GM12892 (cell line): ENCODE results near the gene GALT.

ENCODE experiments used
- POLR2A ChIP-seq: IDR thresholded peaks from 2 replicates; pipeline ENCODE4 v1.6.1; 2011; ENCODE audit warnings: low read depth, low read length, control low read depth
- POLR2AphosphoS5 ChIP-seq: IDR thresholded peaks from 2 replicates; pipeline ENCODE4 v1.6.1; 2011; ENCODE audit warnings: low read depth, low read length, control low read depth
- TAF1 ChIP-seq: IDR thresholded peaks from 2 replicates; pipeline ENCODE4 v1.6.1; 2011; ENCODE audit warnings: low read depth, mild to moderate bottlenecking, control low read depth, low read length, borderline replicate concordance

GRCh38 chr9:34612788-34613390, 33.6 kb upstream of the GALT start:
- TF ChIP-seq TAF1 (no peak), POLR2A (no peak), POLR2AphosphoS5 (no peak)
